HepG2 (cell line): ENCODE measurements around the gene ADGRL3. TPM values are rescaled to one million over a fixed set of nuclear protein-coding genes. Genes with fewer than 3 reads are reported as not detected.

Experiments used
- ATAC-seq: fragments of 200-7000 bp; cut with Tn5 transposase; 3 replicates; pipeline ENCODE4 v1.9.1; 2020; ENCODE audit warnings: mild to moderate bottlenecking, moderate library complexity
- BruUV-seq: library from RNA; stranded (reverse); fragments of 400-500 nt; replicated peaks from 2 replicates; lab custom pipeline; 2021; lab: Mats Ljungman, UMichigan
- CTCF ChIA-PET: fragments of 300-600 bp; formaldehyde crosslinking; extraction: SDS; loops from one replicate; lab custom pipeline; 2021; ENCODE audit warnings: low total read pairs, inconsistent platforms, low intra/inter-chr PET ratio; lab: Yijun Ruan, JAX
- POLR2A ChIA-PET: fragments of 350-600 bp; sonication (Branson Sonifier 250); formaldehyde crosslinking; loops from one replicate; lab custom pipeline; 2020; ENCODE audit warnings: antibody characterized with exemption, inconsistent platforms; lab: Yijun Ruan, JAX
- DNase-seq: peaks from one replicate; pipeline ENCODE4 v3.0.0-alpha.2; 2015; ENCODE audit warnings: low spot score
- FAIRE-seq: peaks from 3 replicates; lab custom pipeline; 2011; peaks lifted over from hg19 to GRCh38; lab: Jason Lieb, UNC
- H2AFZ ChIP-seq: one replicate; pipeline ENCODE4 v1.6.1; 2011; ENCODE audit warnings: low read length, inconsistent platforms
- H3K27ac ChIP-seq: fragments of 300-600 bp; 3 replicates; pipeline ENCODE4 v1.8.0; 2011; ENCODE audit warnings: mixed run types, mild to moderate bottlenecking, mixed read lengths, low read length, inconsistent platforms; ENCODE audit not compliant: insufficient read depth; ENCODE audit errors: extremely low read length
- H3K27me3 ChIP-seq, 2 experiments: fragments of 200-600 bp in 1 of 2; 2 replicates in 1 of 2; 3 replicates in 1 of 2; pipeline versions ENCODE4 v1.6.0 to v1.8.0; 2011; ENCODE audit warnings: low read length in 2 of 2, mild to moderate bottlenecking in 2 of 2, moderate library complexity in 2 of 2, inconsistent platforms in 1 of 2; ENCODE audit not compliant: insufficient read depth in 2 of 2, control insufficient read depth in 1 of 2
- H3K36me3 ChIP-seq, 2 experiments: fragments of 200-600 bp in 1 of 2; replicated peaks in 1 of 2; 2 replicates in 1 of 2; 3 replicates in 1 of 2; pipeline versions ENCODE4 v1.5.1 to v1.8.0; 2011; ENCODE audit warnings: low read length in 2 of 2, inconsistent platforms in 1 of 2; ENCODE audit not compliant: insufficient read depth in 2 of 2, control insufficient read depth in 1 of 2
- H3K4me1 ChIP-seq: 2 replicates; pipeline ENCODE4 v1.5.1; 2012; ENCODE audit warnings: low read length, inconsistent platforms; ENCODE audit not compliant: insufficient read depth
- H3K4me2 ChIP-seq: 2 replicates; pipeline ENCODE4 v1.6.0; 2011; ENCODE audit warnings: low read depth, low read length, inconsistent platforms
- H3K4me3 ChIP-seq, 3 experiments: fragments of 200-600 bp in 1 of 3; sonication (generic), shearing (Covaris generic) in 1 of 3; replicated peaks in 1 of 3; 2 replicates each; pipeline ENCODE4 v1.5.1; 2011 to 2016; ENCODE audit warnings: low read length in 3 of 3, inconsistent platforms in 2 of 3, low read depth in 2 of 3, mild to moderate bottlenecking in 2 of 3, control low read depth in 1 of 3, mixed read lengths in 1 of 3; ENCODE audit not compliant: insufficient read depth in 1 of 3
- H3K79me2 ChIP-seq: one replicate; pipeline ENCODE4 v1.6.1; 2011; ENCODE audit warnings: low read length, inconsistent platforms; ENCODE audit not compliant: insufficient read depth
- H3K9ac ChIP-seq: 2 replicates; pipeline ENCODE4 v1.6.0; 2011; ENCODE audit warnings: mild to moderate bottlenecking, low read depth, low read length, inconsistent platforms; ENCODE audit not compliant: insufficient read depth
- H3K9me3 ChIP-seq: 2 replicates; pipeline ENCODE4 v1.5.1; 2012; ENCODE audit warnings: mild to moderate bottlenecking, low read length
- H4K20me1 ChIP-seq: 2 replicates; pipeline ENCODE4 v1.6.0; 2011; ENCODE audit warnings: inconsistent platforms, mild to moderate bottlenecking, low read length, moderate library complexity; ENCODE audit not compliant: insufficient read depth
- HNRNPUL1 ChIP-seq: fragments of 200-400 bp; formaldehyde crosslinking; IDR thresholded peaks from 2 replicates; pipeline ENCODE4 v1.6.1; 2017; ENCODE audit warnings: low read depth, mild to moderate bottlenecking, low read length, moderate library complexity
- HOXD1 ChIP-seq: sonication (generic); formaldehyde crosslinking; IDR thresholded peaks from 2 replicates; pipeline ENCODE4 v1.5.0; 2020; ENCODE audit warnings: missing genetic modification reagents
- MAFF ChIP-seq: IDR thresholded peaks from 2 replicates; pipeline ENCODE4 v1.6.1; 2011; ENCODE audit warnings: low read depth, low read length, improper control_type of control experiment
- MAFK ChIP-seq, 2 experiments: IDR thresholded peaks in 1 of 2; conservative IDR thresholded peaks in 1 of 2; 2 replicates each; pipeline ENCODE4 v1.6.1; 2011; ENCODE audit warnings: improper control_type of control experiment in 2 of 2, low read length in 2 of 2
- NFYC ChIP-seq: IDR thresholded peaks from 2 replicates; pipeline ENCODE4 v1.6.1; 2016; ENCODE audit warnings: missing genetic modification reagents, missing compliant biosample characterization
- ZNF451 ChIP-seq: sonication (generic); formaldehyde crosslinking; IDR thresholded peaks from 2 replicates; pipeline ENCODE4 v1.5.0; 2020; ENCODE audit warnings: mild to moderate bottlenecking, missing genetic modification reagents
- ZNF546 ChIP-seq: sonication (generic); formaldehyde crosslinking; conservative IDR thresholded peaks from 2 replicates; pipeline ENCODE4 v1.8.1; 2023; ENCODE audit warnings: mild to moderate bottlenecking, missing genetic modification reagents
- in situ Hi-C: cut with HindIII; loops from 2 replicates; pipeline ENCODE4 v1.10.0; 2017; ENCODE audit warnings: low pct_unique_long_range_greater_than_20kb; ENCODE audit not compliant: extremely low pct_ligation_motif_present
- intact Hi-C: fragments of 100-400 bp; cut with micrococcal nuclease; formaldehyde crosslinking; loops from one replicate; pipeline ENCODE4 v1.10.0; 2022; ENCODE audit not compliant: unreplicated experiment
- polyA plus RNA-seq, 8 experiments: library from polyadenylated mRNA; depleted of rRNA in 3 of 8; stranded (reverse) in 7 of 8; unstranded in 1 of 8; fragments of >200 nt; fragmentation: Illumina TruSeq in 4 of 8; extraction: Trizol in 4 of 8; gene quantifications; 2 replicates each; pipeline versions ENCODE4 v1.2.1 to v1.2.3, GENCODE V29; 2011 to 2016; ENCODE audit warnings: low read depth in 4 of 8, missing spikeins in 1 of 8, mixed read lengths in 1 of 8; ENCODE audit not compliant: insufficient read depth in 1 of 8
- total RNA-seq, 5 experiments: library from RNA; depleted of rRNA; stranded (reverse); fragments of >200 nt; fragmentation: Illumina TruSeq; extraction: Trizol; gene quantifications; 2 replicates each; pipeline ENCODE4 v1.2.3, GENCODE V29; 2016; ENCODE audit warnings: low read depth in 1 of 5
- TF ChIP-seq, protein P1 (sequence below): sonication (generic); formaldehyde crosslinking; IDR thresholded peaks from 2 replicates; pipeline ENCODE4 v1.8.0; 2022; ENCODE audit warnings: low read depth, missing genetic modification reagents
- TF ChIP-seq, protein P2 (sequence below): sonication (generic); formaldehyde crosslinking; IDR thresholded peaks from 2 replicates; pipeline ENCODE4 v1.9.0; 2021; ENCODE audit warnings: missing genetic modification reagents, borderline replicate concordance

ADGRL3 gene
- total and polyA plus RNA-seq, 2 of the 13 experiments (the other 11 are each of a cell fraction or from before 2014, with no cell fraction given), result 0.04 to 0.05 TPM

DNA sequence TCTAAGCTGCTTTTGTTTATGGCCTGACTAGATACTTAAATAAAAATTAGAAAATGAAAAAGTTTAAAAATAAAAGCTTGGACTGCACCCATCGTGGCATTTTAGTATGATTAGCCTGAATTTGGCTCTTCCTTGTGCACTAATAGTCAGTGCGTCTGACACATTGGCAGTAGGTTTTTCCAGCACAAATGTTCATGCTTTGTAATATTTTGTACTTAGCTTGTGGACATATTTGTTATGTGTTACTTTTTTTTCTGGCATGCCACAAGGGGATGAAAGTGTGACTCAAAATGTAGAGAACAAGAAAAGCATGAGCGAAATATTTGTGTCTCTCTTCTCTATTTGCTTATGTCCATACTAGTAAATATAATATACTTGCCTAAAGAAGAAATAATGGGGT, 359.3 kb downstream of the ADGRL3 start (continued):
- TF ChIP-seq, protein P1, sequence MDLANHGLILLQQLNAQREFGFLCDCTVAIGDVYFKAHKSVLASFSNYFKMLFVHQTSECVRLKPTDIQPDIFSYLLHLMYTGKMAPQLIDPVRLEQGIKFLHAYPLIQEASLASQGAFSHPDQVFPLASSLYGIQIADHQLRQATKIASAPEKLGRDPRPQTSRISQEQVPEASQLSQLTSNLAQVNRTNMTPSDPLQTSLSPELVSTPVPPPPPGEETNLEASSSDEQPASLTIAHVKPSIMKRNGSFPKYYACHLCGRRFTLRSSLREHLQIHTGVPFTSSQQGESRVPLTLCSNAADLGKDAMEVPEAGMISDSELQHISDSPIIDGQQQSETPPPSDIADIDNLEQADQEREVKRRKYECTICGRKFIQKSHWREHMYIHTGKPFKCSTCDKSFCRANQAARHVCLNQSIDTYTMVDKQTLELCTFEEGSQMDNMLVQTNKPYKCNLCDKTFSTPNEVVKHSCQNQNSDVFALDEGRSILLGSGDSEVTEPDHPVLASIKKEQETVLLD (CRISPR knock-in tag), result no peak
- TF ChIP-seq HNRNPUL1 (no peak), ZNF546 (no peak), NFYC (no peak), ZNF451 (CRISPR knock-in tag) (no peak), HOXD1 (CRISPR knock-in tag) (no peak)

DNA sequence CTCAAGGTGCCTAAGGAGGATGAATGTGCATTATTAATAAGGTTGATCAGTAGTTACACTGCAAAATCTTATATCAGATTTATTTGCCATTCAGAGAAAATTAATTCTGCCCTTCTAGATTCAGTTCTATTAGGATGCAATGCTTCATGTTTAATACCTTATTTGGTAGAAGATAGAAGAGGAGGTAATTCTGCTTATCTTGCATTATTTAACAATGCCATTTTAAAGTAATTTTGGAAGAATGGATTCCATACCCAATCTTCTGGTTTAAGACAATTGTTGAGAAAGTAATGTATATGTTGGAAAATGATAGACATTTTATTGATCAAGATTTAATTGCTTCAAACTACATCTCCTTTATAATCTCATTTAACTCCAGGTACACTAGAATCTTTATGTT, 360.9 kb downstream of the ADGRL3 start:
- intact Hi-C loops (no loop called here), in situ Hi-C loops (no loop called here)
- Histone ChIP-seq H3K27me3 (no peaks in the 10 kb centered on the region), H3K4me2 (no peak overlapping the region), H4K20me1 (no peaks in the 10 kb centered on the region), H3K27ac (no peak overlapping the region), H3K36me3 (no peaks in the 10 kb centered on the region), H3K9ac (no peak overlapping the region), H3K9me3 (no peaks in the 10 kb centered on the region), H3K79me2 (no peaks in the 10 kb centered on the region), H2AFZ (no peak overlapping the region), H3K4me1 (peaks cover 9% of the 10 kb centered on the region), H3K4me3 (no peak overlapping the region)
- no peak for ATAC-seq
- CTCF ChIA-PET, result no interaction called here
- no peak for FAIRE-seq
- BruUV-seq, result no TSS peak
- peak; percentile 89 for TF ChIP-seq MAFF
- TF ChIP-seq, protein P2, sequence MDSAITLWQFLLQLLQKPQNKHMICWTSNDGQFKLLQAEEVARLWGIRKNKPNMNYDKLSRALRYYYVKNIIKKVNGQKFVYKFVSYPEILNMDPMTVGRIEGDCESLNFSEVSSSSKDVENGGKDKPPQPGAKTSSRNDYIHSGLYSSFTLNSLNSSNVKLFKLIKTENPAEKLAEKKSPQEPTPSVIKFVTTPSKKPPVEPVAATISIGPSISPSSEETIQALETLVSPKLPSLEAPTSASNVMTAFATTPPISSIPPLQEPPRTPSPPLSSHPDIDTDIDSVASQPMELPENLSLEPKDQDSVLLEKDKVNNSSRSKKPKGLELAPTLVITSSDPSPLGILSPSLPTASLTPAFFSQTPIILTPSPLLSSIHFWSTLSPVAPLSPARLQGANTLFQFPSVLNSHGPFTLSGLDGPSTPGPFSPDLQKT (CRISPR knock-in tag), result no peak
- TF ChIP-seq MAFK (conservative IDR thresholded peaks at IDR 0.05 in 1 of 2, IDR thresholded peaks at IDR 0.05 in 1 of 2; ENCODE audit: low read length in 2 of 2), result peak; percentile 89 to 92
- POLR2A ChIA-PET, result no interaction called here
- DNase-seq, result no peak
